T-helper 9 cell (primary cell): ENCODE measurements around the gene ZFP64.
"Not testable (repeated sequence)": the region's sequence is repeated elsewhere in the genome, so short reads cannot be mapped to it uniquely, and the experiment has no call there.

ENCODE experiments used
- DNase-seq: peaks from one replicate; pipeline ENCODE4 v3.0.0-alpha.2; 2020

ZFP64 gene

GRCh38 chr20:52153896-52154295 lies 37.7 kb downstream of the ZFP64 start:
- DNase-seq, result no peak

DNA sequence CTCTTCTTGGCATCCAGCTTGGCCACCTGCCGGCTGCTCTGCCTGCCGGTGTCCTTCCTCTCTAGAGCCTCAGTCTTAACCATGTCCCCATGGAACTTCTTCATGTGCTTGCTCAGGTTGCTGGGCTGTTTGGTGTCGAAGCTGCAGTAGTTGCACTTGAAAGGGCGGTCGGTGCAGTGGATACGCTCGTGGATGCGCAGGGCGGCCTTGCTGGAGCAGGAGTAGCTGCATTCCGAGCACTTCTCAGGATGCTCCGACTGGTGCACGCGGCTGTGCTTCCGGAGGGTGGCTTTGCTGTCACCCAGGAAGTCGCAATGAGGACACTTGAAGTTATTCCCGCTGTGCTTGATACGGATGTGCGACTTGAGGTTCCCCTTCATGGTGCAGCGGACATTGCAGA lies 38.7 kb downstream of the ZFP64 start:
- DNase-seq, result no peak

DNA sequence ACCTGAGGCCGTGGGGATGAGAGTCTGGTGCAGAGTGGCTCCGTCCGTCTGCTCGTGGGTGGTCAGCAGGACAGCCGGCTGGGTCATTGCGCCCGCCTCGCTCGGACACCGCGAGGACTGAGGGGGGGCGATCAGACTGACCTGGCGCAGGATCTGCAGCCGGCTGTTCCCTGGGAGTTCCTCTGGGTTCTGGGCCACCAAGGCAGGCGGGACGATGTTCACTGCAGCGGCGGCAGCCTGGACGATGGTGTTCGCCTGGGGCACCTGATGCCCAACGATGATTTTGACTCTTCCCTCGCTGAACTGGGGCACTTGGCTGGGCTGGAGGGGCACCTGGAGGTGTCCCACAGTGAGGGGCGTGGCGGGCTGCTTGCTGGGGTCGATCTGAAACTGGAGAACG lies 39.2 kb downstream of the ZFP64 start:
- no peak for DNase-seq

GRCh38 chr20:52150440-52151258 lies 40.9 kb downstream of the ZFP64 start:
- DNase-seq, result no peak

GRCh38 chr20:52145587-52145986 lies 46.0 kb downstream of the ZFP64 start:
- DNase-seq, result no peak

DNA sequence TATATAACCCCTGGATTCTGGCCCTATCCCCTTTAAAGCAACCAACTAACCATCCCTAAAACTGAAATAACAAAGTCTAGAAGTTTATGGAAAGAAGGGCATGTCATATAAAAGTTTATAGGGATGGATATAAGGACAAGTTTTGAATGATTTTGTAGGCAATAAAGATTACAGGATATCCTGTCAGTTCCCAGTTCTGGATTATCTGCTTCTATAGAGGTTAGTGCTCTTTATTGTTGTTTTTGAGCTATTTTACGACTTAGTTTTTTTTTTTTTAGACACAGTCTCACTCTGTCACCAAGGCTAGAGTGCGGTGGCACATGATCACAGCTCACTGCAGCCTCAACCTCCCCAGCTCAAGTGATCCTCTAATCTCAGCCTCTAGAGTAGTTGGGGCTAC lies 48.3 kb downstream of the ZFP64 start:
- DNase-seq, result no peak

DNA sequence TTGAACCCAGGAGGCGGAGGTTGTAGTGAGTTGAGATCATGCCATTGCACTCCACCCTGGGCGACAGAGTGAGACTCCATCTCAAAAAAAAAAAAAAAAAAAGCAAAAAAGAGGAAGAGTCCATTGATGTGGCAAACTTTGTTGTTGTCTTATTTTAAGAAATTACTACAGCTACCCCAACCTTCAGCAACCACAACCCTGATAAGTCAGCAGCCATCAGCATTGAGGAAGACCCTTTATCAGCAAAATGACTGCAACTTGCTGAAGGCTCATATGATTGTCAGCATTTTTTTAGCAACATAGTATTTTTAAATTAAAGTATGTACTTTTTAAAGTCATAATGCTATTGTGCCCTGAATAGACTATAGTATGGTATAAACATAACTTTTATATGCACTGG lies 48.8 kb downstream of the ZFP64 start:
- DNase-seq, result no peak

DNA sequence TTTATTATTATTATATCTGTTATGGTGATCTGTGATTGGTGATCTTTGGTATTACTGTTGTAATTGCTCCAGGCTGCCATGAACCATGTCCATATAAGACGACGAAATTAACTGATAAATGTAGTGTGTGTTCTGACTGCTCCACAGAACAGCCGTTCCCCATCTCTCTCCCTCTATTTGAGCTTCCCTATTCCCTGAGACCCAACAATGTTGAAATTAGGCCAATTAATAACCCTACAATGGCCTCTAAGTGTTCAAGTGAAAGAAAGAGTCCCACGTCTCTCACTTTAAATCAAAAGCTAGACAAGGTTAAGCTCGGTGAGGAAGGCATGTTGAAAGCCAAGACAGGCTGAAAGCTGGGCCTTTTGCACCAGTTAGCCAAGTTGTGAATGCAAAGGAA lies 51.6 kb downstream of the ZFP64 start:
- no peak for DNase-seq

GRCh38 chr20:52137850-52138249 lies 53.7 kb downstream of the ZFP64 start:
- no peak for DNase-seq

- not testable (repeated sequence) for DNase-seq
Observed at GRCh38 chr20:52133714-52134113, 57.9 kb downstream of the ZFP64 start.

- DNase-seq, result no peak
Observed at GRCh38 chr20:52132337-52132736, 59.2 kb downstream of the ZFP64 start.

DNA sequence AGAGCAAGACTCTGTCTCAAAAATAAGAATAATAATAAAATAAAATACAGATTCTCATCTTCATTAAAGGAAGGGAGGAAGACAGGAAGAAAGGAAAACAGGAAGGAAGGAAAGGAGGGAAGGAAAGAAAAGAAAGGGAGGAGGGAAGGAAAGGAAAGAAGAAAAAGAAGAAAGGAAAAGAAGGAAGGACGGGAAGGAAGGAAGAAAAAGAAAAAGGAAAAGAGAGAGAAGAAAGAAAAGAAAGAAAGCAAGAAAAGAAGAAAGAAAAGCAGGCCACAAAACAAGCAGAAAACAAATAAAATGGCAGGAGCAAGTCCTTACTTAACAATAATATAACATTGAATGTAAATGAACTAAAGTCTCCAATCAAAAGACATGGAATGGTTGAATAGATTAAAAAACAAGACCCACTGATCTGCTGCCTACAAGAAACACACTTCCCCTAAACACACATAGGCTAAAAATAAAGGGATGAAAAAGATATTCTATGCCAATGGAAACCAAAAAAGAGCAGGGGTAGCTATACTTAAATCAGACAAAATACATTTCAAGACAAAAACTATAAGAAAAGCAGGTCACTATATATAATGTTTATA lies 60.4 kb downstream of the ZFP64 start:
- DNase-seq, result no peak

DNA sequence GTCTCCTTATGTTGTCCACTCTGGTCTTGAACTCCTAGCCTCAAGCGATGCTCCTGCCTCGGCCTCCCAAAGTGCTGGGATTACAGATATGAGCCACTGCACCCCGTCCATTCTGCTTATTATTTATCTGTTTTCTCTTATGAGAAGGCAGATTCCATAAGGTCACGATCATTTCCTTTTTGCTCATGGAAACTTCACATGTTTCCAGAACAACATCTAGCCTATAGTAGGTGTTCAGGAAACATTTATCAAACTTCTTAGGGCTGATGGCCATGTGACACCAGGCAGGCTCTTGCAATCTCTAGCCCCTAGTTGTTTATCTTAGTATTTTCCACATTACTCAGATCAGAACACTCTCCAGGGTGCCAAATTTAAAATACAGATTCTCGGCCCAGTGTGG lies 61.2 kb downstream of the ZFP64 start:
- DNase-seq, result no peak

DNA sequence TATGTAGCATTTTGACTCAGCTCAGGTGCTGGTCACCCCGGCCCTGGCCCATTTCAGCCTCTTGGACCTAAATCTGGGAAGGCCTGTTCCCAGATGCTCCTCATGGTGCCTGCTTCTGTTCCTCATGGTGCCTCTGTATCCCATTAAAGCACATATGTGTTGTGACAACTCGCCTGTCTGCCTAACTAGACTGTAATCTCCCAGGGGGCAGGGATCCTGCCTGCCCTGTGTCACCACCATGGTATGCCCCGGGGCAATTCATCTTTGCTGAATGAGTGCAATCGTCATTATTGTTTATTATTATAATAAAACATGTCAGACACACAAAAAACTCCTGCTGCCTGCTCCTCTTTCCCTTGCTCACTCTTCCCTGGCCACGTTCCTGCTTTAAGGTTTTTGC lies 62.0 kb downstream of the ZFP64 start:
- DNase-seq, result no peak

- no peak for DNase-seq
Observed at GRCh38 chr20:52127309-52127708, 64.3 kb downstream of the ZFP64 start.

DNA sequence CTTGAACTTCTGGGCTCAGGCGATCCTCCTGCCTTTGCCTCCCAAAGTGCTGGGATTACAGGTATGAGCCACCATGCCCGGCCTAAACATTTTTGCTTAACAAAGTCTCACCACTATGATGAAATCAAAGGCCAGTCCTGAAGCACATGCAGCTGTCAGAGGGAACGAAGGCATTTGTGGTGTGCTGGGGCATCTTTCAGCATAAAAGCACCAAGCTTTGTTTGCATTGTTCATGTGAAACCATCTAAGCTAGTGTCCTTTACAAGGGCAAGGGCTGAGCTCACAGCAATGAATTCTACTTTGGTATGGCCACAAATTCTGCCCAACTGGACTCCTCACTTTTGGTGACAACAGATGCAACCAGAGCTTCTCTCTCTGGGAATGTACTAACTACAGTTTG lies 66.8 kb downstream of the ZFP64 start:
- no peak for DNase-seq

GRCh38 chr20:52118696-52119095 lies 72.9 kb downstream of the ZFP64 start:
- no peak for DNase-seq

DNA sequence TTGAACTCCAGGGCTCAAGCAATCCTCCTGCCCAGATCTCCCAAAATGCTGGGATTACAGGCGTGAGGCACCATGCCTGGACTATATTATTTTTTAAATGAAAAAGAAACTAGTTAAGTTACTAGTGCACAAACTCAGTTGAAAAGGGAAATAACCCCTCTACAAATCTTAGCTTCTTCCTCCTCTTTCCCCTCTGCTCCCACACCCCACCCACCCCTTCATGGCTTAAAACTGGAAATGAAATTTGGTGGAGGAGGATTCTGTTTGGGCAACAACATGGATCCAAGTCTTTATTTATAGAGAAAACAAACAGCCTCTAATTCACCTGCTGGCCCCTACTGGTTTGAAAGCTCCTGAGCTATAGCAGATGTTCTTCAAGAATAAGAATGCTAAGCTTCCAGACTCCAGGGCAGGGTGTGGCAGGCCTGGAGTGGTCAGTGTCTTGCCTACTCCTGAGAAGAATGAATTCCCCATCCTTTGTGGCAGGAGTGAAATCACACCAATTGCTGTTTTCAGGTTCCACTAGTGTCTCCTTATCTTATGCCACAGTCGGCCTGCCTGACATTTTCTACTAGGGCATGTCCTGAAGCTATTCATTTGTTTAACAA lies 73.5 kb downstream of the ZFP64 start:
- no peak for DNase-seq

DNA sequence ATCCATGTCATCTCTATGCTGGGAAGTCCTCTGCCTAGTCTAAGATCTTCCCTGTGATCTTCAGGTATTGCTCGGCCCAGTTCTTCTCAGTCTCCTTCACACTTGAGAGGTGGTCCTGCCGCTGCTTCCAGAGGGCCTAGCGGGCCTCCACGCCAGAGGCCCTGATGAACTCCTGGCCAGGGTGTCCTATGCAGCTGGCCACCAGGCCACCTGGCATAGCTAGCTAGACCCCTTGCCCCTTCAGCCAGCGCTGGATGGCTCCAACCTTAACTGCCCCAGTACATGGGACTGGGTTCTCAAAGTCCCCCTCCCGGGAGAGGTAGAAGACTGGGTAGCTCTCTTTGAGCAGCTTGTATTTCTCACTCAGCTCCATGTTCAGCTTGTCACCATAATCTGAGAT lies 81.1 kb downstream of the ZFP64 start:
- DNase-seq, result no peak

GRCh38 chr20:52105442-52106422 lies 85.8 kb downstream of the ZFP64 start:
- no peak for DNase-seq

GRCh38 chr20:52104546-52105441 lies 86.8 kb downstream of the ZFP64 start:
- DNase-seq, result no peak
